GM12864 (cell line): ENCODE data around the gene MACROD2.

Source experiments
- DNase-seq: peaks from one replicate; pipeline ENCODE4 v3.0.0-alpha.2; 2011; ENCODE audit warnings: low read depth
- H3K4me3 ChIP-seq: 2 replicates; pipeline ENCODE4 v1.5.1; 2011; ENCODE audit warnings: mild to moderate bottlenecking, low read depth, low read length, control low read depth
- TF ChIP-seq, protein P1 (sequence below): IDR thresholded peaks from 2 replicates; pipeline ENCODE4 v1.5.1; 2011; ENCODE audit warnings: low read depth, mild to moderate bottlenecking, moderate library complexity, low read length, control low read depth, inconsistent platforms; ENCODE audit errors: missing control alignments

MACROD2 gene

DNA sequence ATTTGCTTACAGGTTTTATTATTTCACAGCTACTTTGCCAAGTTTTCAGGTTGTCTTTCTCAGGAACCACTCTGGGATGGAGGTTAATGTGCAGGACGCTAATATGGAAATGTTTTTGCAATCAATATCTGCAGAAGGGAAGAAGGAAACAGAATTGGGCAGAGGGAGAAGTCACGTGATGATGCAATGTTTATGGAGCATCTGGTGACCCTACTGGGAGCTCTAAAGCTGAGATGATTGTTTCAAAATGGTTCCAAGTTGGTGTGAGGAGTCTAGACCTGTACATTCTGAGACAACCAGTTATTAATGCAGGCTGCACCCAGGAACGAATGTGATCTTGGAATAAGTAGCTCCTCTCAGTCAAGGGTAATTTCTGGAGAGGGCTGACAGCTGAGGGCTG, 1247.5 kb downstream of the MACROD2 start:
- no peak overlapping the region for H3K4me3 ChIP-seq
- DNase-seq, result no peak
- TF ChIP-seq, protein P1, sequence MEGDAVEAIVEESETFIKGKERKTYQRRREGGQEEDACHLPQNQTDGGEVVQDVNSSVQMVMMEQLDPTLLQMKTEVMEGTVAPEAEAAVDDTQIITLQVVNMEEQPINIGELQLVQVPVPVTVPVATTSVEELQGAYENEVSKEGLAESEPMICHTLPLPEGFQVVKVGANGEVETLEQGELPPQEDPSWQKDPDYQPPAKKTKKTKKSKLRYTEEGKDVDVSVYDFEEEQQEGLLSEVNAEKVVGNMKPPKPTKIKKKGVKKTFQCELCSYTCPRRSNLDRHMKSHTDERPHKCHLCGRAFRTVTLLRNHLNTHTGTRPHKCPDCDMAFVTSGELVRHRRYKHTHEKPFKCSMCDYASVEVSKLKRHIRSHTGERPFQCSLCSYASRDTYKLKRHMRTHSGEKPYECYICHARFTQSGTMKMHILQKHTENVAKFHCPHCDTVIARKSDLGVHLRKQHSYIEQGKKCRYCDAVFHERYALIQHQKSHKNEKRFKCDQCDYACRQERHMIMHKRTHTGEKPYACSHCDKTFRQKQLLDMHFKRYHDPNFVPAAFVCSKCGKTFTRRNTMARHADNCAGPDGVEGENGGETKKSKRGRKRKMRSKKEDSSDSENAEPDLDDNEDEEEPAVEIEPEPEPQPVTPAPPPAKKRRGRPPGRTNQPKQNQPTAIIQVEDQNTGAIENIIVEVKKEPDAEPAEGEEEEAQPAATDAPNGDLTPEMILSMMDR, result no peak

DNA sequence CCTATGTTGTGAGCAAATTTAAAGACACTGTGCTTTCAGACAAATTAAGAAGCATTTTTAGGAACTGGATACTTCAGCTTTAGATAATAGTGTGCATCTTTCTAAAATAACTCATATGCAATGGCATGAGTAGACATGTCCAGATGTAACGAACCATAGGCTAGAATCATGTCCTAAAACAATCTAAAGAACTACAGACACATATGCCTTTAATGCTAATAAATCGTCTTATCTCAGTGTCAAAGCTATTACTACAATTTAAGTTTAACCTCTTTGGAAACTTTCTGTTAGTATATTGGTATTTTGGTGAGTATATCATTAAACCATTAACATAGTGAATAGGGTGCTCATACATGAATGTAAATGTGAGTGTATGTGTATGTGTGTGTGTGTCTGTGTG, 1250.6 kb downstream of the MACROD2 start:
- no peak overlapping the region for H3K4me3 ChIP-seq
- TF ChIP-seq, protein P1, result no peak
- no peak for DNase-seq

DNA sequence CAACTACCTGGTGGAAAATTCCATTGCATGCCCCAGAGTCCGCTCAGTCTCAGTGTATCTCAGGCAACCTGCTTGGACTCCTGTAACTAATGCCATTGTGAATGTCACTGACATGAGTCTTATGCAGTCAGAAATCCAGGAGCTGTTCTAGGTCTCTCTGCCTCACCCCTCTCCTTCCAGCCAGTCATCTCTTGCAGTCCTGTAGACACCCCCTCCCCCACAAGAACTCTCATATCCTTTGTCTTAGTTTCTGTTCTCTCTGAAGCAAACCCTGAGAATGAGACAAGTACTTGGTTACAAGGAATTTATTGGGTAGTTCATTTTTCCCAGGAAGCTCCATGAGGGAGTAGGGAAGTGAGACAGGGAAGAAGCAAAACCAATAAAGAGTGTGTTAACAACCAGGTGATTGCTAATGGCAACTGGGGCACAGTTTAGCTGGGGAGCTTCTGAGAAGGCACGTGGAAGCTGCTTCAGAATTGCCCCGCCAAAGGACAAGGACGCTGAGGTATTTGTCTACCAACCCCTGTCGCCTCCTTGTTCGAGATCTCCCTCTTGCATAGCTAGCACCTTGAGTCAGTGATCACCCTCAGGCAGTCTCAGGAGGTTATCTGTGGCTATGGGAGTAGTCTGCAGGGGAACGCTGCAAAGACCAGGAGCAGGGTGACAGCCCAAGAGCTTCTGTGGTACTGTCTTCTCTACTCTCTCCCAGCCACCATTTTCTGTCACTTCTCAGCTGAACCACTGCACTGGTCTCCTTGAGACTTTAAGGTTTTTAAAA, 1253.5 kb downstream of the MACROD2 start:
- no peak overlapping the region for H3K4me3 ChIP-seq
- TF ChIP-seq, protein P1, result no peak
- peak; percentile 27 for DNase-seq

DNA sequence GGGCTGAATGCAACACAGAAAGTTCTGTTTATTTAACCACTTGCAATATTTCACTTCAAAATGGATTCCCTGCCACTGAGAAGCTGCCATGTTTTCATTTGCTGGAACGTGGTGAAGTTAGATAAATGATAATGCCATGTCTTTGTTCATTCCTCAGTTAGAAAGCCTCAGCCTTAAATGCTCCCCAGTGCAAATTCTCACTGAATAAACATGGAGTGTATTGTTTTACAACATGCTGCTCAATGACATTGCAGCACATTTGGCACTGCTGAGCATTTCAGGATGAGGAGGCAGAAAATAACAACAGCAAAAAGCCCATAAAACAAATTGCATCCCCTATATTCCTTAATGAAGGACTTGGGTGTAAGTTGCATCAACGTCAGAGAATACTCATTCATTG, 1255.9 kb downstream of the MACROD2 start:
- DNase-seq, result no peak
- H3K4me3 ChIP-seq, result no peak overlapping the region
- TF ChIP-seq, protein P1, result no peak

DNA sequence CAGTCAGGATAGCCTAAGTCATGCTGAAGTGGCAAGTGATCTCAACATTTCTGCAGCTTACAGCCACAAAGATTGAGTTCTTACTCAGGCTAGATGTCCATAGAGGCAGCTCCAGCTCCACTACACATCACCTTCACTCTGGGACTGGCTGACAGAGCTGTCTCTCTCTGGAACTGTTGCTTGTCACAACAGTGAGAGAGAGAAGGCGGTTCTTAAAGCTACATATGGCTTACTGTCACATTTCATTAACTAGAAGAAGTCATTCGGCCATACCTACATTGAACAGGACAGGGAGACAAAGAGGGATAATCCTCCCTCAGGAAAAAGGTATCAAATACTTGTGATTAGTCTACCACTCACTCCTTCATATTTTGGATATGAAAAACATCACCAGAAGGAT, 1257.0 kb downstream of the MACROD2 start:
- TF ChIP-seq, protein P1, result no peak
- no peak overlapping the region for H3K4me3 ChIP-seq
- DNase-seq, result no peak

DNA sequence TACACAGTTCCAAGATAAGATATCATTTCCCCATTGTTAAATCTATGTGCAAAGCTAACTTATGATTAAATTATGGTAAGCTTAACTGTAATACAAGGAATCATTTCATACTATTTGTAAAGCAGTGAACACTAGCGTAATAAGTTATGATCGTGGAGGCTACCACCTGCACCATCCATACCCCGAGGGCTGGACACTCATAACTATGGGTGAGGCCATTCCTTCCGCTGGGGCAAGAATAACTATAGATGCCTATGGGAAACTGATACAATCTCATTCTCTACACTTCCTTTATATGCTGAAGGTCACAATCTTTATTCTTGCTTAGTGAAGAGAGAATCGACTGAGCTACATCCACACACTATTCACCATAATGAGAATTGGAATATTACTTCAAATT, 1258.1 kb downstream of the MACROD2 start:
- no peak overlapping the region for H3K4me3 ChIP-seq
- TF ChIP-seq, protein P1, result no peak
- no peak for DNase-seq
